HUES64 (cell line): ENCODE data around the gene NDUFAF8.

Source experiments
- H3K27ac ChIP-seq: 2 replicates; pipeline ENCODE4 v1.7.0; 2013; ENCODE audit warnings: low read depth, low read length, inconsistent platforms
- H3K27me3 ChIP-seq: 2 replicates; pipeline ENCODE4 v1.6.1; 2013; ENCODE audit warnings: mild to moderate bottlenecking, low read length; ENCODE audit not compliant: insufficient read depth
- H3K36me3 ChIP-seq: 2 replicates; pipeline ENCODE4 v1.6.1; 2013; ENCODE audit warnings: mild to moderate bottlenecking, low read length; ENCODE audit not compliant: insufficient read depth
- H3K4me1 ChIP-seq: 2 replicates; pipeline ENCODE4 v1.6.1; 2013; ENCODE audit warnings: mild to moderate bottlenecking, low read length, moderate library complexity; ENCODE audit not compliant: insufficient read depth
- H3K4me3 ChIP-seq: 2 replicates; pipeline ENCODE4 v1.5.1; 2013; ENCODE audit warnings: mild to moderate bottlenecking, low read length, moderate library complexity
- H3K9ac ChIP-seq: 2 replicates; pipeline ENCODE4 v1.6.1; 2013; ENCODE audit warnings: mild to moderate bottlenecking, low read depth, low read length
- H3K9me3 ChIP-seq: 2 replicates; pipeline ENCODE4 v1.6.1; 2013; ENCODE audit warnings: low read depth, low read length; ENCODE audit not compliant: insufficient read depth
- WGBS: fragments of 150-250, 120-280 bp; methylation state at CpG from one replicate; pipeline ENCODE4 v1.1.7; 2013; ENCODE audit warnings: missing lambda C conversion rate; 5-methylcytosine and 5-hydroxymethylcytosine counted together

Gene NDUFAF8

DNA sequence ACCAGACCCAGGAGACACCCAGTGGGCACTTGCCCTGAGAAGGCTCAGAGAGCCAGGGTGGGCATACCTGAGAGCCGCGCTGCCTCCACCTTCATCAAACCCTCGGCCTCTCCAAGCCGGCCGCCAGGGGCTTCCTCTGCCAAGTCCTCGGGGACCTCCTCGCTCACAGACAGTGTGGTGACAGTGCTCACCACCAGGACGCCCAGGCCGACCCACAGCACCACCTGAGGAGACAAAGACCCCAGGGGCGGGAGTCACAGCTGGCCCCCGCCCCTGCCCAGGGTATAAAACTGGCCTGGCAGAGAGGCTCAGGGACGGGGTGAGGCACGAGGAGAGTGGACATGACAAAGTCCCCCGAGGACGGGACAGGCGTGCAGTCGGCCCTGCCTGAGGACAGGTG lies 21.1 kb downstream of the NDUFAF8 start:
- no peaks in the 10 kb centered on the region for H3K4me1 ChIP-seq
- H3K9me3 ChIP-seq = no peaks in the 10 kb centered on the region
- 95% methylated on average over 17 of the region's 17 CpGs for WGBS
- no peak overlapping the region for H3K27ac ChIP-seq
- H3K4me3 ChIP-seq = no peak overlapping the region
- H3K27me3 ChIP-seq = no peaks in the 10 kb centered on the region
- H3K9ac ChIP-seq = no peak overlapping the region
- peaks cover 23% of the 10 kb centered on the region for H3K36me3 ChIP-seq

DNA sequence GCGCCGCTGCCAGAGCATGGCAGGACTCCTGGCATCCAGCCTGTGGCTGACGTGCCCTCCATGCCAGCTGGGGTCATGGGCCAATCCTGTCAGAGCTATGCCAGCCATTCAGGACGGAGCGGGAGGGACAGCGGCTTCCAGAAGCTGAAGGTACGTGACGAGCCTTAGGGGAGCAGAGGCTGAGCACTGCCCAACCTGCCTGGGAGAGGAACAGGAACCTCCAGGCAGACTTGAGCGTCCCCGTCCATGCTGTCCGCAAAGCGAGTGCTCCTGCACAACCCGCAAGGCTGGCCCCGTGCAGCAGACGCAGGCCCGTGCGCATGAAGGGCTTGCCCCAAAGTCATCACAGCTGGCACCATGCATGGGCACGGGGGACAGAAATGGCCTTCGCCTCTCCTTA lies 21.5 kb downstream of the NDUFAF8 start:
- peaks cover 26% of the 10 kb centered on the region for H3K36me3 ChIP-seq
- H3K9ac ChIP-seq = no peak overlapping the region
- 96% methylated on average over 19 of the region's 19 CpGs for WGBS

DNA sequence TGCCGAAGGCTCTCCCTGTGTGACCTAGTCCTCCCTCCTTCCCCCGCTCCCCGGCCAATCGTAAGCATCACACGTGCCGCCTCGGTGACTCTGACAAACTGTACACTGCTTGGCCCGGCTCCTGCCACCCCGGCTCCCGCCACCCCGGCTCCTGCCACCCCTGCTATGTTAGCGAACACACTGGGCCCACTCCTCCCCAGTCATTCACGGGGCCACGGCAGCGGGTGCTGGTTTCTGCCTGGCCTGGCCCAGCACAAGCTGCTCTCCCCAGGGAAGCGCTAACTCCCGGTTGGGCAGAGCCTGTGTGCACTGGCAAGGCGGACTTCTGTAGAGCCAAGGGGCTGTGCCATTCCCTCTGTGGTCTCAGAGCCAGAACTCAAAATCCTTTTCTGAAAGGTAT lies 22.0 kb downstream of the NDUFAF8 start:
- Histone ChIP-seq H3K9me3 (no peaks in the 10 kb centered on the region), H3K27ac (no peak overlapping the region), H3K9ac (no peak overlapping the region), H3K4me1 (no peaks in the 10 kb centered on the region), H3K27me3 (no peaks in the 10 kb centered on the region), H3K36me3 (peaks cover 26% of the 10 kb centered on the region), H3K4me3 (no peak overlapping the region)
- 94% methylated on average over 18 of the region's 18 CpGs for WGBS

More for the DNA sequence above, 21.5 kb downstream of the NDUFAF8 start:
- no peaks in the 10 kb centered on the region for H3K9me3 ChIP-seq
- H3K27ac ChIP-seq = no peak overlapping the region
- no peaks in the 10 kb centered on the region for H3K27me3 ChIP-seq
- H3K4me3 ChIP-seq = no peak overlapping the region
- H3K4me1 ChIP-seq = no peaks in the 10 kb centered on the region

DNA sequence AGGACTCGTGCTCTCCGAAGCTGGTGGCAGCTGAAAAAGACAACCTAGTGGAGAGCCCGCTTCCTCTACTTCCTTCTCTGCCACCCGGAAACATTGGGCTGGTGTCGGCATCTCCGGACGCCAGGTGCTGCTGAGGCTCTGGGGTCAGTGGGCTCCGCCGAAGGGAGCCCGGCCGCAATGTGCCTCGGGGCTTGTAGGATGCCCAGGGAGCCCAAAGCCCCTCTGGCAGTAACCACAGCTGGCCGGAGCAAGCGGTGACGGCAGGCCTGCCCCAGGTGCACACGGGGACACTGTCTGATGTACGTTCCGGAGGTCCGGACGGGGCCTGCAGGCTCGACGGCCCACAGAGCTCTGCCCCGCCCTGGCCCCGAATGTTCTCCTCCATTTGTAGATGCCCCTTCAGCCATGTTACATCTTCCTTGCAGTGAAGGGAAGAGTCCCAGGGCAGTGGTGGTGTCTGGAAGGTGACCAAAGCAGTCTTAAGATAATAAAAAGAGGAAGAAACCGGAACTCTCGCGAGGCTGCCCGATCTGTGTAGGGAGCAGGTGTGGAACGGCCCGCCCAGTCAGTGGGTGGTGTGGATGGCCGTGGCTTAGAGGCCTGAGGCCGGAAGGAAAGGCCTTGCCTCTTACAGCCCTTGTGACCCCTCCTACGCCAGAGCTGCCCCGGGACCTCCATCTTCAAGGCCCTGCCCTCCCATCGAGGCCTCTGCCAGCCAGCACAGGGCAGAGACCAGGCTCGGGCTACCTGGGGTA lies 22.6 kb downstream of the NDUFAF8 start:
- WGBS = 95% methylated on average over 36 of the region's 36 CpGs
- H3K27ac ChIP-seq = no peak overlapping the region
- H3K9ac ChIP-seq = no peak overlapping the region
- peaks cover 26% of the 10 kb centered on the region for H3K36me3 ChIP-seq
- no peaks in the 10 kb centered on the region for H3K9me3 ChIP-seq
- H3K27me3 ChIP-seq = no peaks in the 10 kb centered on the region
- no peaks in the 10 kb centered on the region for H3K4me1 ChIP-seq
- H3K4me3 ChIP-seq = no peak overlapping the region

DNA sequence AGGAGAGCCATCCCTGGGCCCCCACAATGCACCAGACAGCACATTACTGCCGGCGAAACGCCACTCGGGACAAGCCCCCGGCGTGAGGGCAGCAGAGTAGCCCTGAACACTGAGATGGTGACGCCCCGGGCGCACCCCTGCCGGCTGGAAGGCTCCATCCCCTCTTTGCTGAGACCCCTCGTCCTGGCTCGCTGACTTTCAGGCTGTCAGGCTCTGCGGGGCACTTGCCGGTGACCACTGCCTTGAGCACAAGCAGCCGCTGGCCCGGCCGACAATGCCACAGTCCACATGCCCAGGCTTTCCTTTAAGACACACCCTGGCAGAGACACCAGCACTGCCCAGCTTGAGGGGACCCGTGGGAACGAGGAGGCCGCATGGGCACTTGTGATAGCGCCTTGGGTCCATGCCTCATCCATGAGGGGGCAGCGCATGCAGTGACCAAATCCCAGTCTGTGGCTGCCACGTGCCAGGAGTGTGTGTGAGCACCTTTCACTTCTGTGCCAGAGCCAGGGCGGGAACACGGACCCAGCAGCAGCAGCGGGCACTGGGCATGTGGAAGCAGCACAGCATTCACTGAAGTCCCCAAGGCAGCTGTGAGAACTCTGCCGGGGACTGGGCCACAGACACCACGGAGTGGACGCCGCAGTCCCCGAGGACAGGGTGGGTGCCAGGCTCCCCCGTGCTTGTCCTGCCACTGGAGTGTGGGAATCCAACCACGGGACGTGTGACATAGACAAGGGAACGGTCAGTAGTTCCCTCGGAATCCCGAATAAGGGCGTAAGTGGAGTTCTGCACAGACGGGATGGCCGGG lies 24.5 kb downstream of the NDUFAF8 start:
- H3K27me3 ChIP-seq = no peaks in the 10 kb centered on the region
- 95% methylated on average over 40 of the region's 40 CpGs for WGBS
- peaks cover 28% of the 10 kb centered on the region for H3K36me3 ChIP-seq
- H3K9ac ChIP-seq = no peak overlapping the region
- no peak overlapping the region for H3K4me3 ChIP-seq
- no peaks in the 10 kb centered on the region for H3K4me1 ChIP-seq
- no peak overlapping the region for H3K27ac ChIP-seq
- H3K9me3 ChIP-seq = no peaks in the 10 kb centered on the region

DNA sequence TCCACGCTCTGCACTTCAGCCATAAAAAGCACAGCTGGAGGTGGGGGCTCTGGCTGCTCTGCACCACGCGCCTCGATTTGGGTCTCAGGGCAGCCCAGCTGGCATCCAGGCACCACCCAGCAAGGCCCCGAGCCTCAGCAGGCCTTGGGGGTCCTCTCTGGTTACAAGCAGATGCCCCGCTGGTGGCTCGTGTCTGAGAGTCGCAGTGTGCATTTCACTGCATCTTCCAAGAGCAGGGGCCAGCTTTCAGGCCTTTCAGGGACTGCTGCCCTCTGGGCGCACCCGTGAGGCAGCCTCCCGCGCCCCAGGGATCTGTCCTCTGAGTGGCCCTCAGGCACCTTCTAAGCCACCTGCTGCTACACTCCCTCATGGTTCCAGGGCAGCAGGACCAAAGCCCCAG lies 25.5 kb downstream of the NDUFAF8 start:
- Histone ChIP-seq H3K4me3 (no peak overlapping the region), H3K4me1 (no peaks in the 10 kb centered on the region), H3K9me3 (no peaks in the 10 kb centered on the region), H3K27ac (no peak overlapping the region), H3K9ac (no peak overlapping the region), H3K36me3 (peaks cover 28% of the 10 kb centered on the region), H3K27me3 (no peaks in the 10 kb centered on the region)
- 94% methylated on average over 12 of the region's 12 CpGs for WGBS

DNA sequence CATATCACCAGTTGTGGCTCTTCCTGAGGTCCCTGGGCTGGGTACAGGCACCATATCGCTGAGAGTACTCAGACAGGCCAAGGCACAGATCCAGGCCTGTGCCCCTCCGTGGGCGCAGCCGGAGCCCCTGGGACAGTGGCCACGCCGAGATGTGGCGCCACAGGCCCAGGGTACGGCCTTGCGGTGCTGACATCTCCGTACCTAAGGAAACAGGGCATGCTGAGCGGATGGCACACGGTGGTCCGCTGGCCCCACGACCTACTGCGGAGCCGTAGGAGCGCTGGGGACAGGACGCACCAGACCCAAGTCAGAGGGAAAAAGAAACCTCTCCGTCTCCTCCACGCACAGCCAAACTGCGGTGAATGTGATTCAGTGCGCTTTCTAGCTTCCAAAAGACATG lies 26.5 kb downstream of the NDUFAF8 start:
- H3K4me1 ChIP-seq = no peaks in the 10 kb centered on the region
- no peak overlapping the region for H3K27ac ChIP-seq
- no peaks in the 10 kb centered on the region for H3K9me3 ChIP-seq
- no peaks in the 10 kb centered on the region for H3K27me3 ChIP-seq
- H3K36me3 ChIP-seq = peaks cover 28% of the 10 kb centered on the region
- WGBS = 94% methylated on average over 22 of the region's 22 CpGs
- H3K9ac ChIP-seq = no peak overlapping the region
- no peak overlapping the region for H3K4me3 ChIP-seq

DNA sequence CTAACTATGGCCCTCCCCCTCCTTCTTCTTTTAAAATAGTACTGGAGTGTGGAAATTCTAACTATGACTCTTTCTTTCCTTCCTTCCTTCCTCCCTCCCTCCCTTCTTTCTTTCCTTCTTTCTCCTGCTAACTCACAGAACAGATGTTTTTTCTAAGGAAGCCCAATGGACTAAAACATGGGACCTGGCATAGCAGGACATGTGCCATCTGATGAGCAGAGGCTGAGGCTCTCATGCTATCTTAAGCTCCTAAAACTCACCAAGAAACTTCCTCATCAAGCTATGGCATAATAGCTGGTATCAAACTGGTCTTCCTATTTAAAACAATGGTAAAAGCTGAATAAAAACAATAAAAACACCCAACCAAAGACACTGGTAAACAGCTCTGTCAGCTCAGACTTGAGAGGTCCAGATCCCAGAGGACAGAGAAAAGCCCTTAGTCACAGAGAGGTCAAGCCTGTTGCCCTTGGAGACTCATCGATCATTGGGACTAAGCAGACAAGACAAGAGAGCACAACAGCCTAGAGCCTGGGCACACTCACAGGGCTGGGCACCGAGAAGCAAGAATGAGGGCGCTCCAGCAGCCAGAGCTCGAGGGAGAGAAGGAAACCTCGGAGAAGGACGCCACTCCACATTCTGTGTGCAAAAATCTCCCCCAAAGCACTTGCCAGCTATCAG lies 28.4 kb downstream of the NDUFAF8 start:
- Histone ChIP-seq H3K4me1 (no peaks in the 10 kb centered on the region), H3K27ac (no peak overlapping the region), H3K9me3 (no peaks in the 10 kb centered on the region), H3K4me3 (no peak overlapping the region), H3K9ac (no peak overlapping the region), H3K27me3 (no peaks in the 10 kb centered on the region), H3K36me3 (peaks cover 26% of the 10 kb centered on the region)
- WGBS = 92% methylated on average over 6 of the region's 6 CpGs

DNA sequence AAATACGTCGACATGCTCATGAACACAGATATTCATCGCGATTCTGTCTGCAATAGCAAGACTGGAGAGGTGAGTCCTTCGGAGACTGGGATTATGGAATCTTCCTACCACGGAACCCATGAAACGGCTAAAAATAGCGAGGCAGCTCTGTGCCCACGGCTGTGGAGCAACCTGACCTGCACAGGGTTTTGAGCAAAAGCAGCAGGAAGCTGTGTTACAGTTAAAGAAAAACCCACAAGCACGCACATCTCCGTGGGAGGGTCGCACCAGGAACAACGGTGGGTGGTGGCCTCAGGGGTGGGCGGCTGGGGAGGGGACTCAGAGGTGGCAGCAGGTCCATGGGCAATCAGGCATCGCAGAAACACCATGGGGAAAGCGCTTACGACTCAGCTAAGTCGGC lies 31.2 kb downstream of the NDUFAF8 start:
- Histone ChIP-seq H3K36me3 (peaks cover 31% of the 10 kb centered on the region), H3K9me3 (no peaks in the 10 kb centered on the region), H3K9ac (no peak overlapping the region), H3K27me3 (no peaks in the 10 kb centered on the region), H3K4me3 (no peak overlapping the region), H3K4me1 (no peaks in the 10 kb centered on the region), H3K27ac (no peak overlapping the region)
- WGBS = 95% methylated on average over 18 of the region's 18 CpGs

DNA sequence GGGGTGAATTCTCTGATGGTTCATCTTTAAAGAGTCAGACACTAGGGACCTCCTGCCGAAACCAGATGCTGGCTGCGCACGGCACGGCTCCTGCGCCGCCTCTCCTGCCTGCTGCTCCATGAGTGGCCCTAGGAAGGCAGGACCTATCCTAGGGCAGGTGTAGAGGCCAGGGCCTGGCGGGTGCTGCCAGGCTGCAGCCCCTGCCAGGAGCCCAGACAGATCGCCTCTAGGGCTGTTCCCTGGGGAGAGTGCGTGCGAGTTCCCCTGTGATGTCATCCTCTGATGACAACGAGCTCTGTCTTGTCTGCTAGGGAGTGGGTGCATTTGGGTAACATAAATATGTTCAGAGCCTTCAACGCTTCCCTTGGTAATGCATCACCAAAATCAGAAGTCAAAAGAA lies 32.1 kb downstream of the NDUFAF8 start:
- H3K4me3 ChIP-seq = no peak overlapping the region
- H3K27me3 ChIP-seq = no peaks in the 10 kb centered on the region
- peaks cover 31% of the 10 kb centered on the region for H3K36me3 ChIP-seq
- H3K4me1 ChIP-seq = no peaks in the 10 kb centered on the region
- 93% methylated on average over 12 of the region's 12 CpGs for WGBS
- H3K27ac ChIP-seq = no peak overlapping the region
- H3K9me3 ChIP-seq = no peaks in the 10 kb centered on the region
- no peak overlapping the region for H3K9ac ChIP-seq

DNA sequence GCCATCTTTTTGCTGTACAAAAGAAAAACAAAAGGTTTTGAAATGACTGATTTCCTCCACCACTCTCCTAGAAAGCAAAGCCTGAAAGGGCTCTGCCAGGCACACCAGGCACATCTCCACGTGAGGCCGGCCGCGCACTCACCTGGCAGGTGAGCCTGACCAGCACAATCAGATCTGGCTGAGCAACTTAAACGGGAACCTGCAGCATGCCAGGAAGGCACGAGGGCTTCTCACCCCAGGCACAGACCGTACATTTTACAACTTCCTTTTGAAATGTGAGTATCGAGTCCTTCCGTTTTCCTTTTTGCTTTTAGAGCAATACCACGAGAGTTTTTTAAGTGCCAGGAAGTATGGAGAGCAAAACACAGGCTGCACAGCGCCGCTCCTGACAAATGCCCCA lies 33.5 kb downstream of the NDUFAF8 start:
- no peaks in the 10 kb centered on the region for H3K4me1 ChIP-seq
- peaks cover 37% of the 10 kb centered on the region for H3K36me3 ChIP-seq
- no peak overlapping the region for H3K4me3 ChIP-seq
- H3K27ac ChIP-seq = no peak overlapping the region
- no peak overlapping the region for H3K9ac ChIP-seq
- no peaks in the 10 kb centered on the region for H3K27me3 ChIP-seq
- no peaks in the 10 kb centered on the region for H3K9me3 ChIP-seq
- WGBS = 97% methylated on average over 12 of the region's 12 CpGs
